ENCODE measurements around the gene HOXB6. TPM values are rescaled to one million over a fixed set of nuclear protein-coding genes. Genes with fewer than 3 reads are reported as not detected.

Gene HOXB6
- polyA plus RNA-seq, 2 donors = 0.29 to 0.31 TPM

DNA sequence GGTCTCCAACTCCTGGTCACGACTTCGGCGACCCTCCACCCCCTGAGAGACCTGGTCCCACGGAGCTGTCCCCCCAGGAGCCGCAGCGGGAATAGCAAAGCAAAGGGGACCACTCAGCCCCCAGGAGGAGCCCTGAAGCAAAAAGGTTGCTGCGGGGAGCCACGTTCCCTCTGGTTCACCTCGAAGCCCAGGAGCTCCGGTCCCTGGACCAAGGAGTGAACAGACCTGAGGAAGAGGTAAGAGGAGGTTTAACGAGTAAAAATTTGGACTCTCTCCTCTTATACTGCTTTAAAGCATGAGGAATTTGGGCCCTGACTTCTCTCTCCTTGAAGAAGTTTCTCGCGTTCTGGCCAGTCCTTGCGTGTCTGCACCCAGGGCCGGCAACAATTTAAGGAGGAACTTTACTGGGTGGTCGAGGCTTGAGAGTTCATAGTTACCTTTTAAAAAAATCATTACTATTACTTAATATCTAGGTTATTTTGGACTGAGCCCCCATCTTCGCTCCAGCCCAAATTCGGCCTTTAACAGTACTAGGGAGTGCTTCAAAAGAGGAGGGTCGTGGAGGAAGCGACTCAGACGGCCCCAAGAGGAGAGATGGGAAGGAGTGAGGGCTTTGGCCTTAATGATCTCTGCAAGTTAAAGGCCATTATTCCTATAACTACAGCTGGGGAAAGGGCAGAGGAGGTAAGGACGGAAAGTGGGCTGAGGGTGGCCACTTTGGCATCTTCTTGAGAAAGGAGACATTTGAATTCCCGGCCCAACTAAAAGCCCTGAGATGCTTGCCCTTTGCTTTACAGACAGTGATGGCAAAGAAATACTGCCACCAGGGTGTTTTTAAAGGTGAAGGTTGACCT, 38.3 kb upstream of the HOXB6 start:
- Histone ChIP-seq H3K9me3 (ENCODE audit: control insufficient read depth in 2 of 2, insufficient read depth in 1 of 2, low read depth in 1 of 2, low read length in 1 of 2) (peaks cover 0 to 7% of the 10 kb centered on the region in 2 donors), H3K27ac (ENCODE audit: low read depth in 2 of 2, low read length in 1 of 2) (no peak overlapping the region), H3K27me3 (ENCODE audit: control insufficient read depth in 1 of 2, insufficient read depth in 2 of 2, low read length in 2 of 2) (peaks cover 26 to 44% of the 10 kb centered on the region in 2 donors), H3K4me1 (ENCODE audit: control insufficient read depth in 2 of 2, insufficient read depth in 2 of 2, low read length in 1 of 2) (peaks cover 2 to 3% of the 10 kb centered on the region in 2 donors), H3K36me3 (ENCODE audit: control insufficient read depth in 2 of 2, insufficient read depth in 2 of 2, low read length in 1 of 2) (no peaks in the 10 kb centered on the region), H3K4me3 (ENCODE audit: low read depth in 1 of 2, low read length in 2 of 2) (no peak overlapping the region)
- WGBS, 2 donors = 34 to 35% methylated on average over 23 of the region's 23 CpGs

GRCh38 chr17:48642059-48642842, 37.5 kb upstream of the HOXB6 start:
- 10 to 13% methylated on average over 58 of the region's 58 CpGs for WGBS, 2 donors
- Histone ChIP-seq H3K4me3 (ENCODE audit: low read depth in 1 of 2, low read length in 2 of 2) (no peak overlapping the region), H3K4me1 (ENCODE audit: control insufficient read depth in 2 of 2, insufficient read depth in 2 of 2, low read length in 1 of 2) (peaks cover 2 to 3% of the 10 kb centered on the region in 2 donors), H3K9me3 (ENCODE audit: control insufficient read depth in 2 of 2, insufficient read depth in 1 of 2, low read depth in 1 of 2, low read length in 1 of 2) (peaks cover 0 to 7% of the 10 kb centered on the region in 2 donors), H3K27me3 (ENCODE audit: control insufficient read depth in 1 of 2, insufficient read depth in 2 of 2, low read length in 2 of 2) (peaks cover 26 to 50% of the 10 kb centered on the region in 2 donors), H3K36me3 (ENCODE audit: control insufficient read depth in 2 of 2, insufficient read depth in 2 of 2, low read length in 1 of 2) (no peaks in the 10 kb centered on the region), H3K27ac (ENCODE audit: low read depth in 2 of 2, low read length in 1 of 2) (no peak overlapping the region)

GRCh38 chr17:48641541-48642058, 36.8 kb upstream of the HOXB6 start:
- no peak overlapping the region for H3K4me3 ChIP-seq (ENCODE audit: low read depth in 1 of 2, low read length in 2 of 2)
- H3K36me3 ChIP-seq (ENCODE audit: control insufficient read depth in 2 of 2, insufficient read depth in 2 of 2, low read length in 1 of 2) = no peaks in the 10 kb centered on the region
- H3K27ac ChIP-seq (ENCODE audit: low read depth in 2 of 2, low read length in 1 of 2) = no peak overlapping the region
- 10 to 13% methylated on average over 29 of the region's 29 CpGs for WGBS, 2 donors
- H3K9me3 ChIP-seq (ENCODE audit: control insufficient read depth in 2 of 2, insufficient read depth in 1 of 2, low read depth in 1 of 2, low read length in 1 of 2) = peaks cover 0 to 7% of the 10 kb centered on the region in 2 donors
- peaks cover 2% of the 10 kb centered on the region in 2 donors for H3K4me1 ChIP-seq (ENCODE audit: control insufficient read depth in 2 of 2, insufficient read depth in 2 of 2, low read length in 1 of 2)
- H3K27me3 ChIP-seq (ENCODE audit: control insufficient read depth in 1 of 2, insufficient read depth in 2 of 2, low read length in 2 of 2) = peaks cover 26 to 51% of the 10 kb centered on the region in 2 donors

GRCh38 chr17:48640858-48641180, 36.0 kb upstream of the HOXB6 start:
- Histone ChIP-seq H3K36me3 (ENCODE audit: control insufficient read depth in 2 of 2, insufficient read depth in 2 of 2, low read length in 1 of 2) (no peaks in the 10 kb centered on the region), H3K4me3 (ENCODE audit: low read depth in 1 of 2, low read length in 2 of 2) (no peak overlapping the region), H3K4me1 (ENCODE audit: control insufficient read depth in 2 of 2, insufficient read depth in 2 of 2, low read length in 1 of 2) (no peaks in the 10 kb centered on the region), H3K9me3 (ENCODE audit: control insufficient read depth in 2 of 2, insufficient read depth in 1 of 2, low read depth in 1 of 2, low read length in 1 of 2) (peaks cover 0 to 7% of the 10 kb centered on the region in 2 donors), H3K27me3 (ENCODE audit: control insufficient read depth in 1 of 2, insufficient read depth in 2 of 2, low read length in 2 of 2) (peaks cover 24 to 51% of the 10 kb centered on the region in 2 donors), H3K27ac (ENCODE audit: low read depth in 2 of 2, low read length in 1 of 2) (no peak overlapping the region)
- 47 to 57% methylated on average over 1 of the region's 1 CpG for WGBS, 2 donors

GRCh38 chr17:48639982-48640857, 35.4 kb upstream of the HOXB6 start:
- no peaks in the 10 kb centered on the region for H3K4me1 ChIP-seq (ENCODE audit: control insufficient read depth in 2 of 2, insufficient read depth in 2 of 2, low read length in 1 of 2)
- H3K27me3 ChIP-seq (ENCODE audit: control insufficient read depth in 1 of 2, insufficient read depth in 2 of 2, low read length in 2 of 2) = peaks cover 25 to 54% of the 10 kb centered on the region in 2 donors
- 49 to 58% methylated on average over 6 of the region's 6 CpGs for WGBS, 2 donors
- peaks cover 0 to 7% of the 10 kb centered on the region in 2 donors for H3K9me3 ChIP-seq (ENCODE audit: control insufficient read depth in 2 of 2, insufficient read depth in 1 of 2, low read depth in 1 of 2, low read length in 1 of 2)
- no peak overlapping the region for H3K4me3 ChIP-seq (ENCODE audit: low read depth in 1 of 2, low read length in 2 of 2)
- no peak overlapping the region for H3K27ac ChIP-seq (ENCODE audit: low read depth in 2 of 2, low read length in 1 of 2)
- H3K36me3 ChIP-seq (ENCODE audit: control insufficient read depth in 2 of 2, insufficient read depth in 2 of 2, low read length in 1 of 2) = no peaks in the 10 kb centered on the region

GRCh38 chr17:48639136-48639535, 34.4 kb upstream of the HOXB6 start:
- H3K4me1 ChIP-seq (ENCODE audit: control insufficient read depth in 2 of 2, insufficient read depth in 2 of 2, low read length in 1 of 2) = no peaks in the 10 kb centered on the region
- H3K9me3 ChIP-seq (ENCODE audit: control insufficient read depth in 2 of 2, insufficient read depth in 1 of 2, low read depth in 1 of 2, low read length in 1 of 2) = peaks cover 0 to 7% of the 10 kb centered on the region in 2 donors
- H3K36me3 ChIP-seq (ENCODE audit: control insufficient read depth in 2 of 2, insufficient read depth in 2 of 2, low read length in 1 of 2) = no peaks in the 10 kb centered on the region
- 26 to 27% methylated on average over 5 of the region's 5 CpGs for WGBS, 2 donors
- H3K27ac ChIP-seq (ENCODE audit: low read depth in 2 of 2, low read length in 1 of 2) = no peak overlapping the region
- H3K4me3 ChIP-seq (ENCODE audit: low read depth in 1 of 2, low read length in 2 of 2) = no peak overlapping the region
- peaks cover 25 to 61% of the 10 kb centered on the region in 2 donors for H3K27me3 ChIP-seq (ENCODE audit: control insufficient read depth in 1 of 2, insufficient read depth in 2 of 2, low read length in 2 of 2)

- Histone ChIP-seq H3K4me3 (ENCODE audit: low read depth in 1 of 2, low read length in 2 of 2) (no peak overlapping the region), H3K27ac (ENCODE audit: low read depth in 2 of 2, low read length in 1 of 2) (no peak overlapping the region), H3K4me1 (ENCODE audit: control insufficient read depth in 2 of 2, insufficient read depth in 2 of 2, low read length in 1 of 2) (no peaks in the 10 kb centered on the region), H3K36me3 (ENCODE audit: control insufficient read depth in 2 of 2, insufficient read depth in 2 of 2, low read length in 1 of 2) (no peaks in the 10 kb centered on the region), H3K9me3 (ENCODE audit: control insufficient read depth in 2 of 2, insufficient read depth in 1 of 2, low read depth in 1 of 2, low read length in 1 of 2) (peaks cover 4 to 7% of the 10 kb centered on the region in 2 donors), H3K27me3 (ENCODE audit: control insufficient read depth in 1 of 2, insufficient read depth in 2 of 2, low read length in 2 of 2) (peaks cover 18 to 61% of the 10 kb centered on the region in 2 donors)
- WGBS, 2 donors = 29 to 33% methylated on average over 18 of the region's 18 CpGs
Observed at GRCh38 chr17:48637323-48638260, 32.8 kb upstream of the HOXB6 start.

DNA sequence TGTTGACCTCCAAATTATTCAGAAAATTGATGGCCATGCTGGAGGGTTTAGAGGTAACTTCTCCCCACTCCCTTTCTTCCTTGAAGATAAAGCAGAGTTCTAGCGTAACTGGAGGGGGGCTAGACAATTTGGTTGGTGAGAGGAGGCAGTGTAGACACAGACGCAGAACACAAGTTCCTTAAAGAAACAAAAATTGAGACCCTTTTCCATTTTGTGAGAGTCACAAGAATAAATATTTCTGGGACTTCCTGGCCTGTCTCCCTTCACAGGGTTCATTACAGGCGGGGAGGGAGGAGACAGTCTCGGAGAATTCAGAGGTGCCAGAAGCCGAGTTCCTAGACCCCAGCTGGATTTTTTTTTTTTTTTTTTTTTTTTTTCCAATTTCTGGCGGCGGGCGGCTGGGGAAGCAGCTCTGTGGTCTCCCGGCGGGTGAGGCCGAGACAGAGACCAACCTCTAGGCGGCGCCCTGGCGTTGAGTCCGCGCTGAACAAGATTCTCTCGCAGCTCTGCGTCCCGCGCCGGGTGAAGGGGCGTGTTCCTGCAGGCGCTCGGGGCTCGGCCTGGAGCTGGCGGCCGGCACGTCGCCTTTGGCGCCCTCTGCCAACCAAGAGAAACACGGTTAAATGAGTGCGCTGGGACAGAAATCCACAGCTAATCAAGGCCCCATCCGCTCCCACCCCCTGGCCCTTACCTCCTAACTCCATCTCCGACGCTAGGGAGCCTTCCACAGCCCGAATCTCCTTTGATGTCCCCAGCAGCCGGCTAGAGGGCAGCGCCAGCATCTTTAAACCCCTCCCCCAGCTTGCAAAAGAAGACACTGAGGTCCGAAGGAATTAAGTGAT, 31.6 kb upstream of the HOXB6 start:
- Histone ChIP-seq H3K27ac (ENCODE audit: low read depth in 2 of 2, low read length in 1 of 2) (no peak overlapping the region), H3K27me3 (ENCODE audit: control insufficient read depth in 1 of 2, insufficient read depth in 2 of 2, low read length in 2 of 2) (peaks cover 16 to 62% of the 10 kb centered on the region in 2 donors), H3K4me1 (ENCODE audit: control insufficient read depth in 2 of 2, insufficient read depth in 2 of 2, low read length in 1 of 2) (no peaks in the 10 kb centered on the region), H3K4me3 (ENCODE audit: low read depth in 1 of 2, low read length in 2 of 2) (no peak overlapping the region), H3K9me3 (ENCODE audit: control insufficient read depth in 2 of 2, insufficient read depth in 1 of 2, low read depth in 1 of 2, low read length in 1 of 2) (peaks cover 3 to 4% of the 10 kb centered on the region in 2 donors), H3K36me3 (ENCODE audit: control insufficient read depth in 2 of 2, insufficient read depth in 2 of 2, low read length in 1 of 2) (no peaks in the 10 kb centered on the region)
- 4 to 5% methylated on average over 36 to 39 of the region's 39 CpGs for WGBS, 2 donors

Data from esophagus (tissue), 2 donors.